Prostate gland (tissue), 2 donors: Measurements from ENCODE around the gene PTGES2. TPM values are rescaled to one million over a fixed set of nuclear protein-coding genes. Genes with fewer than 3 reads are reported as not detected.

ENCODE experiments used
- DNase-seq: peaks from one replicate; pipeline ENCODE4 v3.0.0-alpha.2; 2019; ENCODE audit warnings: low spot score
- H3K27ac ChIP-seq, 2 donors: fragments of 200-600 bp; sonication (generic); 2 replicates each; pipeline ENCODE4 v1.5.1; 2017 to 2019
- H3K27me3 ChIP-seq: fragments of 200-600 bp; sonication (generic); replicated peaks from 2 replicates; pipeline ENCODE4 v1.5.1; 2019; ENCODE audit not compliant: insufficient read depth
- H3K36me3 ChIP-seq, 2 donors: fragments of 200-600 bp; sonication (generic); 1 replicate in 1 of 2; 2 replicates in 1 of 2; pipeline versions ENCODE4 v1.5.1 to v1.8.1; 2017 to 2019
- H3K4me1 ChIP-seq: fragments of 200-600 bp; sonication (generic); replicated peaks from 2 replicates; pipeline ENCODE4 v1.5.1; 2019
- H3K4me3 ChIP-seq, 2 donors: fragments of 200-600 bp; sonication (generic); 2 replicates each; pipeline ENCODE4 v1.5.1; 2017 to 2019
- H3K9me3 ChIP-seq: fragments of 200-600 bp; sonication (generic); 2 replicates; pipeline ENCODE4 v1.5.1; 2017
- CTCF ChIP-seq, 4 experiments: fragments of 200-600 bp in 2 of 4; fragments of 450-650 bp in 2 of 4; sonication (generic) in 2 of 4; IDR thresholded peaks; 1 replicate in 3 of 4; 2 replicates in 1 of 4; pipeline ENCODE4 v1.5.1; 2016 to 2019; ENCODE audit warnings: antibody characterized with exemption in 4 of 4, mild to moderate bottlenecking in 2 of 4, moderate library complexity in 2 of 4
- POLR2A ChIP-seq: fragments of 450-650 bp; IDR thresholded peaks from one replicate; pipeline ENCODE4 v1.6.1; 2016; ENCODE audit warnings: antibody characterized with exemption, mild to moderate bottlenecking
- POLR2AphosphoS5 ChIP-seq: sonication (generic); formaldehyde crosslinking; IDR thresholded peaks from one replicate; pipeline ENCODE4 v1.6.1; 2017; ENCODE audit warnings: antibody characterized with exemption
- WGBS: methylation state at CpG from one replicate; pipeline ENCODE4 v1.1.5; 2018; 5-methylcytosine and 5-hydroxymethylcytosine counted together
- intact Hi-C: fragments of 100-400 bp; cut with DNase I; formaldehyde crosslinking; loops from one replicate; pipeline ENCODE4 v1.14.2; 2022
- total RNA-seq, 2 donors: library from RNA; depleted of rRNA; stranded (reverse); fragments of >200 nt; gene quantifications; one replicate each; pipeline ENCODE4 v1.1.0, GENCODE V29; 2016

The PTGES2 gene
- total RNA-seq, 2 donors from 2014 or later = 89.4 to 96.1 TPM

DNA sequence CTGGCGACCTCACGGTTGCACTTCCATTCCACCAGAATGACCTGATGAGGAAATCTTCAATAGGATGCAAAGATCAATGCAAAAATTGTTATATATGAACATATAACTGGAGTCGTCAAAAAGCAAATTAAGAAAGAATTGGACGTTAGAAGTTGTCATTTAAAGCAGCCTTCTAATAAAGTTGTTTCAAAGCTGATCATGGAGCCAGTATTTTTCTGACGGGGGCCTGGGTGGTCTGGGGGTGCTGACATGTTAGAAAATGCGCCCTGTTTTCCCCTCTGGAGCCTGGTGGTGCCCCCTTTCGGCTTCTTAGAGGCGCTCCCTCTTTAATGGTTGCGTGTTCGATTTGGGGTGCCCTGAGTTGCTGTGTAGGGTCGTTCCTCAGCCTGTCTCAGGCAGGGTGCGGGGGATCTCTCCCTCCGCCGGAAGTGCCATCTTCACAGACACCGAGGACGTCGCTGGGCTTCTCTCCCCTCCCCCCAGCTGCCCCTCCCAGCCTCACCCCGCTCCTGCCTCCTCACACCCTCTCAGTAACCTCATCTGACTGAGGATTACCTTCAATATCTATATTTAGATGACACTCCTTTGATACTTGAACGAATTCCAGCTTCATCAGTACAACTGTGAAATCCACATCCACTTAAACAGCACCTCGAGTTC is 18.3 kb downstream of the PTGES2 start:
- H3K27me3 ChIP-seq = no peaks in the 10 kb centered on the region
- 65% methylated on average over 20 of the region's 20 CpGs for WGBS
- H3K36me3 ChIP-seq = peaks cover 17 to 33% of the 10 kb centered on the region in 2 donors

GRCh38 chr9:128108269-128109049 is 19.1 kb downstream of the PTGES2 start:
- H3K27me3 ChIP-seq = no peaks in the 10 kb centered on the region
- H3K36me3 ChIP-seq = peaks cover 17 to 33% of the 10 kb centered on the region in 2 donors
- no peak overlapping the region for H3K4me3 ChIP-seq
- no peaks in the 10 kb centered on the region for H3K9me3 ChIP-seq
- intact Hi-C loops = no loop called here
- no peak overlapping the region for H3K27ac ChIP-seq
- no peak for DNase-seq
- H3K4me1 ChIP-seq = no peaks in the 10 kb centered on the region
- TF ChIP-seq POLR2AphosphoS5 = no peak
- no peak for TF ChIP-seq CTCF (IDR thresholded peaks at IDR 0.05)
- TF ChIP-seq POLR2A = no peak
- 76% methylated on average over 15 of the region's 15 CpGs for WGBS

More for the DNA sequence above, 18.3 kb downstream of the PTGES2 start:
- Histone ChIP-seq H3K4me1 (no peaks in the 10 kb centered on the region), H3K4me3 (no peak overlapping the region), H3K9me3 (no peaks in the 10 kb centered on the region), H3K27ac (no peak overlapping the region)
- DNase-seq = no peak
- TF ChIP-seq POLR2AphosphoS5 (no peak), CTCF (IDR thresholded peaks at IDR 0.05) (no peak), POLR2A (no peak)
- intact Hi-C loops = no loop called here

GRCh38 chr9:128107468-128108268 is 19.9 kb downstream of the PTGES2 start:
- TF ChIP-seq CTCF (IDR thresholded peaks at IDR 0.05) (no peak), POLR2A (no peak), POLR2AphosphoS5 (no peak)
- intact Hi-C loops = no loop called here
- Histone ChIP-seq H3K9me3 (no peaks in the 10 kb centered on the region), H3K36me3 (peaks cover 17 to 33% of the 10 kb centered on the region in 2 donors), H3K4me3 (no peak overlapping the region), H3K4me1 (no peaks in the 10 kb centered on the region), H3K27ac (no peak overlapping the region), H3K27me3 (no peaks in the 10 kb centered on the region)
- 80% methylated on average over 18 of the region's 18 CpGs for whole genome bisulfite sequencing
- no peak for DNase-seq

GRCh38 chr9:128106940-128107467 is 20.5 kb downstream of the PTGES2 start:
- Histone ChIP-seq H3K36me3 (peaks cover 17 to 33% of the 10 kb centered on the region in 2 donors), H3K9me3 (no peaks in the 10 kb centered on the region), H3K27me3 (no peaks in the 10 kb centered on the region), H3K4me1 (no peaks in the 10 kb centered on the region), H3K4me3 (no peak overlapping the region), H3K27ac (no peak overlapping the region)
- 97% methylated on average over 18 of the region's 23 CpGs for WGBS
- intact Hi-C loops = no loop called here
- TF ChIP-seq CTCF (IDR thresholded peaks at IDR 0.05) = no peak
- no peak for TF ChIP-seq POLR2AphosphoS5
- no peak for TF ChIP-seq POLR2A
- DNase-seq = no peak
